OCI-LY3 (cell line): ENCODE data around the gene CYB5D1.

Experiments used
- CTCF ChIP-seq: fragments of 200-600, 300-600 bp; sonication (generic); IDR thresholded peaks from 2 replicates; pipeline ENCODE4 v1.5.1; 2014; ENCODE audit warnings: antibody characterized with exemption, low read length, low read depth
- EZH2phosphoT487 ChIP-seq: fragments of 200-600 bp; shearing (Covaris generic); IDR thresholded peaks from 2 replicates; pipeline ENCODE4 v1.6.1; 2018; ENCODE audit warnings: antibody characterized with exemption, mixed run types, low read depth

GRCh38 chr17:7848131-7848579 lies 9.6 kb upstream of the CYB5D1 start:
- TF ChIP-seq CTCF (no peak), EZH2phosphoT487 (no peak)
